ENCODE data around the gene RNF183.

Gene RNF183

DNA sequence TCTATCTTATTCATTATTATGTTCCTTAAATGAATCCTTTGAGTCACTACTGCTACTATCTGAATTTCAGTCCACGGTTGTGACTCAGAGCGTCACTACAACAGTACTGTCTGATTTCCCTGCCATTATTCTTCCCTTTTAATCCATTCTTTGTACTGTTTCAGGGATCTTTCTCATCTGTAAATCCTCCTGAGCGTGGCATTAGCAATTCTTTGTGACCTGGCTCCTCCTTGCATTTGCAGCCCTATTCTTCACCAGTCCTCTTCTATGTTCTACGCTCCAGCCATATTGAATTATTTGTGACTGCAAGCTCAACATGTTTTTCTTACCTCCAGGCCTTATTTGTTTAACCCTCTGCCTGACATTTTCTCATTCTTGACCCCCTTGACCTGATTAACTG lies 21.8 kb downstream of the RNF183 start:
- H3K4me3 ChIP-seq (replicated peaks; ENCODE audit: low read depth, low read length): no peak overlapping the region
- no peak for DNase-seq (ENCODE audit: low read depth)
- TF ChIP-seq, protein P1, sequence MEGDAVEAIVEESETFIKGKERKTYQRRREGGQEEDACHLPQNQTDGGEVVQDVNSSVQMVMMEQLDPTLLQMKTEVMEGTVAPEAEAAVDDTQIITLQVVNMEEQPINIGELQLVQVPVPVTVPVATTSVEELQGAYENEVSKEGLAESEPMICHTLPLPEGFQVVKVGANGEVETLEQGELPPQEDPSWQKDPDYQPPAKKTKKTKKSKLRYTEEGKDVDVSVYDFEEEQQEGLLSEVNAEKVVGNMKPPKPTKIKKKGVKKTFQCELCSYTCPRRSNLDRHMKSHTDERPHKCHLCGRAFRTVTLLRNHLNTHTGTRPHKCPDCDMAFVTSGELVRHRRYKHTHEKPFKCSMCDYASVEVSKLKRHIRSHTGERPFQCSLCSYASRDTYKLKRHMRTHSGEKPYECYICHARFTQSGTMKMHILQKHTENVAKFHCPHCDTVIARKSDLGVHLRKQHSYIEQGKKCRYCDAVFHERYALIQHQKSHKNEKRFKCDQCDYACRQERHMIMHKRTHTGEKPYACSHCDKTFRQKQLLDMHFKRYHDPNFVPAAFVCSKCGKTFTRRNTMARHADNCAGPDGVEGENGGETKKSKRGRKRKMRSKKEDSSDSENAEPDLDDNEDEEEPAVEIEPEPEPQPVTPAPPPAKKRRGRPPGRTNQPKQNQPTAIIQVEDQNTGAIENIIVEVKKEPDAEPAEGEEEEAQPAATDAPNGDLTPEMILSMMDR (IDR thresholded peaks at IDR 0.05; ENCODE audit: low read length, missing control alignments): no peak

DNA sequence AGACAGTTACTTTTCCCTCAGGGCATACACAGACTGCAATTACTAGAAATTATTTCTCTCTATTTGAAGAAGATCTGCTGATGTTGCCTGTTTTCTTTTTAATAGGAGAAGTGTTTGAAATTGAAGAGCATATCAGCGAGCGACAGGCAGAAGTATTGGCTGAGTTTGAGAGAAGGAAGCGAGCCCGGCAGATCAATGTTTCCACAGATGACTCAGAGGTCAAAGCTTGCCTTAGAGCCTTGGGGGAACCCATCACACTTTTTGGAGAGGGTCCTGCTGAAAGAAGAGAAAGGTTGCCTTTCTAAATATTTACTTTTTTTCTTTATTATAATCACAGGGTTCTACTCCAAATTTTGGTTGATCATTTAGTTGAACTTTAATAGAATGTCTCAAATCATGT lies 24.3 kb downstream of the RNF183 start:
- no peak for DNase-seq (ENCODE audit: low read depth)

DNA sequence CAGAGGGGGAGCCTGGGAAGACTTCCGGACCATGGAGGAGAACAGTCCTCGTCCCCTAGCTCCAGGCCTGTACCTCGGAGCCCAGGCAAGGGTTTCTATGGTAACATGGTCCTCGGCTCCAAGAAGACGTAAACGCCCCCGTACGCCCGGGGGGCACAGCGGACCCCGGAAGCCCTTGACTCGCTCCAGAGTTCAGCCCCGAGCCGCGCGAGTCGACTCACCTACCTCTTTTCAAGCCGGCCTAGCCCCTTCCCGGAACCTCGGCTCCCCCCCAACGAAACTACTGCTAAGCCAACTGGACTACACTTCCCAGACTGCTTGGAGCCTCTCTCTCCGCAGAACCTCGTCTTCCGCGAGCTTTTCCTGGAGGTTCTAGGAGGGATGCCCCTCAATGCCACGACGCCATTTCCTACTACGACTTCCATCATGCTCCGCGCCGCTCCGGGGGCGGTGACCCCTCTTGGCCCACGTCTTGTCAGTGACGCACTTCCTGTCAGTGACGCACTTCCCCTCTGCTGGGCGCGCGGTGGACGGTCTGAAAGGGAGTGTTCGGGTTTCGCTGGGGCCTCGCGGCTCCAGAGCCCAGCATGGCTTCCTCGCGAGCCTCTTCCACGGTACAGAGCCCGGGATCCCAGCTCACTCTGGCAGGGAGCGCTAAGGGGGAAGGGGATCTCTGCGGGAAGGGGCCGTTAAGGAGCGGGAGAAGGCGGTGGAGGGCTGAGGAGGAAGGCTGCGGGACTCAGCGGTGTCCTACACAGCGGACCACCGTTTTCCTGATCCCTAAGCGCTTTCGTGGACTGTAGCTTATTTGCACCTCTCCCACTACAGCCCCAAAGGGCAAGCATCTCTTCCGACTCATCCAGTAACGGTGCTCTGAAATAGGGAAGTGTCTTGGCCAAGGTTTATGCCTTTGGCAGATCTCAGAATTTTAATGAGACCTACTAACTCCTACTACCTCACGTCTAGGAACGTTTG lies 27.7 kb downstream of the RNF183 start, which contains the start of the genes CDC26 and PRPF4:
CDC26 (minus strand) TSS at position 416 of the 975 bp plus-strand sequence. CDS start 3,065 bp downstream, outside the sequence.
PRPF4 (plus strand) TSS at position 502 of the 975 bp plus-strand sequence; CDS start at position 588, 86 bp downstream.
- H3K4me3 ChIP-seq (replicated peaks; ENCODE audit: low read depth, low read length): peak within 1 kb of the TSS; percentile 96
- TF ChIP-seq, protein P1 (IDR thresholded peaks at IDR 0.05; ENCODE audit: low read length, missing control alignments): no peak
- DNase-seq (ENCODE audit: low read depth): peak; percentile 99

More for the DNA sequence above, 24.3 kb downstream of the RNF183 start:
- no peak overlapping the region for H3K4me3 ChIP-seq (replicated peaks; ENCODE audit: low read depth, low read length)
- TF ChIP-seq, protein P1 (IDR thresholded peaks at IDR 0.05; ENCODE audit: low read length, missing control alignments): no peak

DNA sequence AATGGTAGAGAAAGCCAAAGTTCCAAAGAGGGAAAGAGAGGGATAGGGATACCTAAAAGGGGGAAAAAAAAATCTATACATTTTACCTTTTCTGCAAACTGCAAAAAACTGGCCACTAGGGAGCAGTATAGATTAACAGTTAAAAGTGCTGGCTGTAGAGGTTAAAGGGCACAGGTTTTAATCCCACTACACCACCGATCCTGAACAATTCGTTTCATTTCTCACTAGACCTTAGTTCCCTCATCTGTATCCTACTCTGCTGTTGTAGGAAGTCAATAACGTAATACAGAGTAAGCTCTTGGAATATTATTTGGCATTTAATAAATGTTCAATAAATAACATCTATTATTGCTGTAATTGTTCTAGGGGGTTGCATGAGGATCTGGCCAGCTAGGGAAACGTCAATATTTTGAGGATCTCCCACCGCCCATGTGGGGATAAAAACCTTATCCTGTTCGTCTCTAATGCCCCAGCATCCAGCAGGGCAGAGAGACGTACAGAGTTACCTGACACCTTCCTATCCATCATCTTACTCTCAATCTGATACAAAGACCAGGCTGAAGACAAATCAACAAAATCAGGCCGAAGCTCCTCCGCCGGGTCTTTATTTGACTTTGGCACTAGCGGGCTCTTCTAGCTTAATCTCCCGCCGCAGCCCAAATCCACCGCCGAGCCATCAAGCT lies 28.6 kb downstream of the RNF183 start:
- H3K4me3 ChIP-seq (replicated peaks; ENCODE audit: low read depth, low read length): peak overlapping the region; percentile 96
- peak; percentile 68 for DNase-seq (ENCODE audit: low read depth)

DNA sequence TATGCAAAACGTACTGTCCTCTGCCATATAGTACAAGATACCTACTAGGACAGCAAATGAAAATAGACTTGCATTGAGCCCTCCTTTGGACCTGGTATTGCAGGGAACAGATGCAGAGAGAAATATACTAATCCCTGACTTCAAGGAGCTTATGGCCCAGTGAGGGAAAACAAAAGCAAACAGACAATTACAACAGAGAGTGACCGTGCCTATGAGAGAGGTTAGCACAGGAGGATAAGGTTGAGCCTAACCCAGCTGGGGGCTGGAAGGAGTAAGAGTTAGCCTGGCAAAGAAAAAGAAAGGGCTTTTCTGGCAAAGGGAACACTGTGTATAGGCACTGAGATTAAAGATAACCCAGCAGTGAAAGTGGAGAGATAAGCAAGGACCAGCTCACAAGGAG lies 33.3 kb downstream of the RNF183 start:
- TF ChIP-seq, protein P1 (IDR thresholded peaks at IDR 0.05; ENCODE audit: low read length, missing control alignments): no peak
- DNase-seq (ENCODE audit: low read depth): no peak
- H3K4me3 ChIP-seq (replicated peaks; ENCODE audit: low read depth, low read length): no peak overlapping the region

More for the DNA sequence above, 28.6 kb downstream of the RNF183 start:
- TF ChIP-seq, protein P1 (IDR thresholded peaks at IDR 0.05; ENCODE audit: low read length, missing control alignments): peak; percentile 65

DNA sequence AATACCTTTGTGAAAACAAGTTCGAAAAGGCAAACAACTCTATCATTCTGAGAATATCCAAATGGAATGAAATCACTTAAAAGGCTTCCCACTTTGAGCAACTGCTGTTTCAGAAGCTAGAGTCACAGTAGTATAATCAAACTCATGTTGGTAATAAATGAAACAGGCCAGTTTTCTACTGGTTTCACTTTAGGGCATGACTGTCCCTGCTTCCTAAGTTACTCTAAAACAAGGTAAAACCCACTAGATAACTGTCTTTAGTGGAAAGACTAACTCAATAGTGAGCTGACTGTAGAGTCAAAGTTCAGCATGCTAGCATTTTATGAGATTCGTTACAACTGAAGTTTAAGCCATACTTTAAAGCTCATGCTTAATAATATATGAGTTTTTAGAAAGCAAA lies 33.8 kb downstream of the RNF183 start:
- DNase-seq (ENCODE audit: low read depth): no peak
- no peak overlapping the region for H3K4me3 ChIP-seq (replicated peaks; ENCODE audit: low read depth, low read length)
- TF ChIP-seq, protein P1 (IDR thresholded peaks at IDR 0.05; ENCODE audit: low read length, missing control alignments): no peak

All from fibroblast of pulmonary artery (primary cell).